HG03064 (cell line): ENCODE data around the gene POU2F2.
A peak's percentile ranks its signal among the peaks of the same experiment; 100 is the strongest.
"Not testable (repeated sequence)": the region's sequence is repeated elsewhere in the genome, so short reads cannot be mapped to it uniquely, and the experiment has no call there.

Source experiments
- ATAC-seq: cut with Tn5 transposase; IDR thresholded peaks from one replicate; pipeline ENCODE4 v1.9.1; 2021; ENCODE audit warnings: low read depth; ENCODE audit not compliant: unreplicated experiment

POU2F2 gene

GRCh38 chr19:42108527-42109389 is 23.5 kb downstream of the POU2F2 start:
- ATAC-seq, result peak; percentile 67

DNA sequence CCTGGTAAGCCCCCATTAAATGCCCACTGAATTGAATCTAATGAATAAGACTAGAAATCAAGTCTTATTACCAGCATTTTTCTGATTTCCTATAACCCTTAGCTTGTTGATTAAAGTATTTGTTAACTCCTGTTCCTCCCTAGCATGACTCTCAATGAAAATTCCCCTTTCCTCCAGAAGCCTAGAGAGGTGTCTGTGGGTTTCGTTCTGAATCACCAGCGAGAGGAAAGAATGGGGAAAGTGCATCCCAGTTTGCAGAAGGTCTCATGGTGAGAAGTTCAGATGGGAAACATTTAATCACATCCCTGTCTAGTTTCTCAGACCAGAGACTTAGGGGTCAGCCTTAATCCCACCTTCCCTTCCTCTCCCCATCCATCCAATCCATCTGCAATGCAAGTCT is 26.9 kb downstream of the POU2F2 start:
- no peak for ATAC-seq

GRCh38 chr19:42102877-42103276 is 29.4 kb downstream of the POU2F2 start:
- ATAC-seq, result no peak

GRCh38 chr19:42100241-42100640 is 32.0 kb downstream of the POU2F2 start:
- not testable (repeated sequence) for ATAC-seq

- ATAC-seq, result no peak
Measured at GRCh38 chr19:42099336-42099925, 32.8 kb downstream of the POU2F2 start.

DNA sequence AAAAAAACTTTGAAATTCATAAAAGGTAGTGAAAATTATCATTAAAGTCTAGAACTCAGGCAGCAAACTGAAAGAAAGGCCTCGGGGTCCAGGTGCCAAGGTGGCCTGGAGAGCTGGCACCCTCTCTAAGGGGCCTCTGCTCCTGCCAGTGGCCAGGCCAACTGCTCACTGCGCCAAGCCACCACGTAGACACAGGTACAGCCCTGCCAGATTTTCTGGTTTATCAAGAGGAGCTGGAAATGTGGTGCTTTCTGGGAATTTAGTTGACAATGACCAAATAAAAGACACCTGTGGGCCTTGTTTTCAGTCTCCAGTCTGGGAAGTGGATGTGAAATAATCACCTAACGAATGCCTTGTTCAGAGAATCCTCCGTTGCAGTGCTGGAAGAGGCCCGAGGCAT is 33.5 kb downstream of the POU2F2 start:
- ATAC-seq, result no peak

- no peak for ATAC-seq
Measured at GRCh38 chr19:42097461-42097860, 34.8 kb downstream of the POU2F2 start.

DNA sequence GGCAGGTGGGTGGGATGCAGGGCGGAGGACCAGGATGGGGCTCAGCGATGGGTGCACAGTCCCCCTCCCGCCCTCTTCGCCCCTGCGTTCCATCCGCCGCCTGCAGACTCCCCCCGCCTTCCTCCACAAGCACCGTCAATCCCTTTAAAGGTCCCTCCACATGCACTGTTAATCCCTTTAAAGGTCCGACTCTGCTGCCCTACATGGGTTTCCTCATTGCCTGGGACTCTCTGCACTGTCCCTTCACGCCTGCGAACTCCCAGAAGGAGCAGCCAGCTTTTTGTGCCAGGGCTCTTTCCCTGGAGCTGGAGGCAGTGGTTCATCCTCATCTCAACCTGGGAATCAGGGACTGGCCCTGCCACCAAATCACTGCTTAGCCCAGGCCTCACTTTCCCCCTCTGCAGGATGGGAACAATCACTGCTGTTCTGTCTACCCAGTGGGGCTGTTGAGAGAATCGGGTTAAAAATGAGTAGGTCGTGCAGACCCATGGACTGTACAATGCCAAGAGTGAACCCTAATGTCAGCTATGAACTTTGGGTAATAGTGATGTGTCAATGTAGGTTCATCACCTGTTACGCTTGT is 35.9 kb downstream of the POU2F2 start:
- no peak for ATAC-seq

- ATAC-seq, result no peak
Measured at GRCh38 chr19:42095814-42096230, 36.4 kb downstream of the POU2F2 start.

DNA sequence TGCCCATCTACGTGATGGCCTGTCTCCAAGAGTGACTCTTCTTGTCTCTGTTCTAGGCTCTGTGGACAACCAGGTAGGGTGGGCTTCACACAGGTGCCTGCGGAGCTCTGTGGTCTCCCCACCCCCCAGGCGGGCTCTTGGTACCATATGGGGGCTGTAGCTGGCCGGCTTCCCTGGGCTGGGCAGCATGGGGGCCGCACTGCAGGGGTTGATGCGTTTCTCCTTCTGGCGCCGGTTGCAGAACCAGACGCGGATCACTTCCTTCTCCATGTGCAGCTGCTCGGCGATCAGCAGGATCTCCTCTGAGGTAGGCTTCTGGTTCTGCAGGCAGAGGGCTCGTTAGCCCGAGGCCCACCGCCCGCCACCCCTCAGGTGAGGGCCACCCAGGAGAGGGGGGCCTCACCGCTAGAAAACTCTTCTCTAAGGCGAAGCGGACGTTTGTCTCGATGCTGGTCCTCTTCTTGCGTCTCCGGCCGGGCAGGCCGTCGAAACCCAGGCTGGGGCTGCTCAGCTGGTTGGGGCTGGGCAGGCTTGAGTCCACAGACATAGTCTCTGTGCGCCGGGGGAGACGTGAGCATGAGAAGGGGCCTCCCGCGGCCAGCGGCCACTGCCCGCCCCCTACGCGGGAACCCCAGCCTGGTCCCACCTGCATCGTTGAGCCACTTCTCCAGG is 37.0 kb downstream of the POU2F2 start:
- ATAC-seq, result no peak

GRCh38 chr19:42093926-42094325 is 38.3 kb downstream of the POU2F2 start:
- no peak for ATAC-seq

DNA sequence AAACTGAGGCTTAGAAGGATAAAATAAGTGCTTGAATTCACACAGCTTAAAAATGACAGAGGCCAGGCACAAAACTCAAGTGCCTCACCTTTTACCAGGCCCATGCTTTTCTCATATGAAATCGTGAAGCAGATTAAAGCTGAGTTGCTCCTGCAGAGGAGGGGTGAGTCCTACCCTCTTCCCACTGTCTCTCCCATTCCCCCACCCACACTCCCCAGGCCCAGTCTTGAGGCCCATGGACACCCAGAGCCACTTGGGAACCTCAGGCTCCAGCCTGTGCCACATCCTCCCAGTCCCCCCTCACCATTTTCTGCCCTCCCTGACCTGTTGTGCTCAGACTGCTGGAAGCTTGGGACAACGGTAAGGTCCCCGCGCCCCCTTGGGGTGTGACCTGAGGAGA is 38.7 kb downstream of the POU2F2 start:
- no peak for ATAC-seq

DNA sequence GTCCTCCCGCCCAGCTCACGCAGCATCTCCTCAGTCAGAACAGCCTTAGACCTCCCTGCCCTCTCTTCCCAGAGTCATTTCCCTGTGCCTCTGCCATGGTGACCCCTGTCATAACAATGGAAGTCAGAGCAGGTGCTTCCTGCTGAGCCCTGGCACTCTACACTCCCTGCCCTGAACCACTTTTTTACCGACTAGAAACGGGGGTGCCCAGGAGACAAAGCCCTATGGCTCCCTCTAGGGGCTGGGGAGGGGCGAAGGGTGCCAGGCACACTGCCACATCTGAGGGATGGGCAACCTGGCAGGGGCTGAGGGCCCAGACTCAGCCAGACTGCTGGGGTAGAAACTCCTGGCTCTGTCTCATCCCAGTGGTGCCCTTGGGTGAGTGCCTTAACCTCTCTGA is 39.9 kb downstream of the POU2F2 start:
- no peak for ATAC-seq

- no peak for ATAC-seq
Measured at GRCh38 chr19:42091742-42092141, 40.5 kb downstream of the POU2F2 start.

DNA sequence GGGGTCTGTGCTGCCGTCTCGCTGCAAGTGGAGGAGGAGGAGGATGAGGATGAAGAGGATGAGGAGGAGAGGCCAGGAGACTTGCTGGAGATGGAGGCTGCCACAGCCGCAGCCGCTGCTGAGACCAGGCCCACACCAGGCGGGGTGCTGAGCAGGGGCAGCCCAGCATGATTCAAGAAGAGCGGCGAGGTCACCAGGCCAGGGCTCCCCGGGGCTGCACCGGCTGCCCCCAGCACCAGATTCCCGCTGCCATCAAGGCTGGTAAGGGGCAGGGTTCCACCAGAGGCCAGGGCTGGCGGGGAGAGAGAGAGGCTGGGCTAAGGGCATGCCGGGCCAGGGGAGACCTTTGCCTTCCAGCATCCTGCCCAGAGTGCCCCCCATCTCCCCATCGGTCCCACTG is 40.9 kb downstream of the POU2F2 start:
- ATAC-seq, result no peak

GRCh38 chr19:42090672-42091071 is 41.6 kb downstream of the POU2F2 start:
- ATAC-seq, result no peak

DNA sequence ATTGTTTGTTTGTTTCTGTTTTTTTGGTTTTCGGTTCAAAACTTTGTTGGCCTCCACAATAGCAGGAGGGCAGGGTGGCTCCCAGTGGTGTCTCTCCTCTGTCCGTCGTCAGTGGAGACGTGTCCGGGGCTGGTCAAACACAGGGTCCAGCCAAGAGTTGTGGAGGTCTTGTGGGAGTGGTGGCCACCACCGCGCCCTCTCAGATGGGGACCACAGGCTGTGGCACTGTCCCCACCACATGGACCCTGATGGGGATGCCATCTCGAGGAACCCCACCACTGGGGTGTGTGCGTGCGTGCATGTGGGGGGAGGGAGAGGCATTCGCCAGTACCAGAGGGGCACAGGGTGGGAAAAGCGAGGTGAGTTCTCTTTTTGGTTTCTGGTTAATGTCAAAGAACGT is 42.5 kb downstream of the POU2F2 start:
- ATAC-seq, result no peak

DNA sequence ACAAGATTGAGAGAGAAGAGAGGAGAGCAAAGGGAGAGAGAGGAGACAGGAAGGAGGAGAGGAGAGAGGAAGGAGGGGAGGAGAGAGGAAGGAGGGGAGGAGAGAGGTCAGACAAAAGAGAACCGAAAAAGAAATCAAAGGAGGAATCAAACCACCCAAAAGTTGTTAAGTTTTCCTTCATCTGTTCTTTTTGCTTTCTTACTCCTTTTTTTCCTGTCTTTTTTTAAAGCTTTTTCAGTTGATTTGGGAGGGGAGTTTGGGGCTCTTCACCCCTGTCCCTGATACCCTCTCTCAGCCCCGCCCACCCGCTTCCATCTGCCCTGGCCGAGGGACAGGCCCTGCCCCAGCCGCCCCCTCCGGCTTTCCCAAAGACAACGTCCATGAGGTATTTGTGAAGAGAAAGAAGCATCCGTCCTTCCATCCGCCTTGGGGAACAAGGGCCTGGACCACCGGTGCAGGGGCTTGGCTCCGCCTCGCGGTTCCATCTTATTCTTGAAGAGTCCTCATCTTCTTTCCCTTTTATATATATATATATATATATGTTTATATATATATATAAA is 43.0 kb downstream of the POU2F2 start:
- no peak for ATAC-seq

- no peak for ATAC-seq
Measured at GRCh38 chr19:42088471-42089190, 43.6 kb downstream of the POU2F2 start.
